ENCODE results near the gene TPRG1L. TPM values are rescaled to one million over a fixed set of nuclear protein-coding genes. Genes with fewer than 3 reads are reported as not detected.

The TPRG1L gene
- total and polyA plus RNA-seq, 2 donors from 2014 or later: 37.1 to 72.4 TPM

GRCh38 chr1:3596663-3597598 lies 27.9 kb upstream of the TPRG1L start:
- Histone ChIP-seq H3K9me3 (ENCODE audit: control insufficient read depth in 2 of 3, insufficient read depth in 1 of 3, low read length in 3 of 3) (no peaks in the 10 kb centered on the region), H3K36me3 (ENCODE audit: control insufficient read depth in 2 of 3, insufficient read depth in 3 of 3, low read length in 3 of 3) (no peaks in the 10 kb centered on the region), H3K9ac (ENCODE audit: low read length in 3 of 3) (no peak overlapping the region), H3K27ac (ENCODE audit: low read depth in 2 of 2, low read length in 2 of 2) (no peak overlapping the region), H3K4me3 (ENCODE audit: low read length in 3 of 3) (no peak overlapping the region), H3K27me3 (ENCODE audit: control insufficient read depth, insufficient read depth, low read length) (no peaks in the 10 kb centered on the region), H3K4me1 (ENCODE audit: control insufficient read depth in 2 of 3, insufficient read depth in 2 of 3, low read depth in 1 of 3, low read length in 3 of 3) (no peaks in the 10 kb centered on the region)
- FAIRE-seq (no peak), DNase-seq (no peak)
- TF ChIP-seq CTCF (IDR thresholded peaks at IDR 0.05; ENCODE audit: borderline replicate concordance, extremely low read depth, insufficient read depth): no peak
- intact Hi-C loops (cut with DNase I): no loop called here

GRCh38 chr1:3597599-3597964 lies 27.2 kb upstream of the TPRG1L start:
- H3K27ac ChIP-seq (ENCODE audit: low read depth in 2 of 2, low read length in 2 of 2): no peak overlapping the region
- no peaks in the 10 kb centered on the region for H3K9me3 ChIP-seq (ENCODE audit: control insufficient read depth in 2 of 3, insufficient read depth in 1 of 3, low read length in 3 of 3)
- no peaks in the 10 kb centered on the region for H3K4me1 ChIP-seq (ENCODE audit: control insufficient read depth in 2 of 3, insufficient read depth in 2 of 3, low read depth in 1 of 3, low read length in 3 of 3)
- FAIRE-seq (no peak), DNase-seq (peak in 3 of 5 donors; percentile 24 to 36 (median 29))
- no peaks in the 10 kb centered on the region for H3K27me3 ChIP-seq (ENCODE audit: control insufficient read depth, insufficient read depth, low read length)
- no peak overlapping the region for H3K4me3 ChIP-seq (ENCODE audit: low read length in 3 of 3)
- intact Hi-C loops (cut with DNase I): no loop called here
- no peak overlapping the region for H3K9ac ChIP-seq (ENCODE audit: low read length in 3 of 3)
- no peak for TF ChIP-seq CTCF (IDR thresholded peaks at IDR 0.05; ENCODE audit: borderline replicate concordance, extremely low read depth, insufficient read depth)
- no peaks in the 10 kb centered on the region for H3K36me3 ChIP-seq (ENCODE audit: control insufficient read depth in 2 of 3, insufficient read depth in 3 of 3, low read length in 3 of 3)

- Histone ChIP-seq H3K27me3 (ENCODE audit: control insufficient read depth, insufficient read depth, low read length) (no peaks in the 10 kb centered on the region), H3K36me3 (ENCODE audit: control insufficient read depth in 2 of 3, insufficient read depth in 3 of 3, low read length in 3 of 3) (no peaks in the 10 kb centered on the region), H3K27ac (ENCODE audit: low read depth in 2 of 2, low read length in 2 of 2) (no peak overlapping the region), H3K9ac (ENCODE audit: low read length in 3 of 3) (no peak overlapping the region), H3K4me1 (ENCODE audit: control insufficient read depth in 2 of 3, insufficient read depth in 2 of 3, low read depth in 1 of 3, low read length in 3 of 3) (no peaks in the 10 kb centered on the region), H3K9me3 (ENCODE audit: control insufficient read depth in 2 of 3, insufficient read depth in 1 of 3, low read length in 3 of 3) (no peaks in the 10 kb centered on the region), H3K4me3 (ENCODE audit: low read length in 3 of 3) (no peak overlapping the region)
- intact Hi-C loops (cut with DNase I): no loop called here
- peak in 3 of 5 donors; percentile 56 to 78 (median 57) for DNase-seq
- no peak for TF ChIP-seq CTCF (IDR thresholded peaks at IDR 0.05; ENCODE audit: borderline replicate concordance, extremely low read depth, insufficient read depth)
- no peak for FAIRE-seq
Measured at GRCh38 chr1:3598051-3598491, 26.7 kb upstream of the TPRG1L start.

Measured in kidney (tissue), 14 donors.